Measurements from ENCODE around the gene OR2L5.

DNA sequence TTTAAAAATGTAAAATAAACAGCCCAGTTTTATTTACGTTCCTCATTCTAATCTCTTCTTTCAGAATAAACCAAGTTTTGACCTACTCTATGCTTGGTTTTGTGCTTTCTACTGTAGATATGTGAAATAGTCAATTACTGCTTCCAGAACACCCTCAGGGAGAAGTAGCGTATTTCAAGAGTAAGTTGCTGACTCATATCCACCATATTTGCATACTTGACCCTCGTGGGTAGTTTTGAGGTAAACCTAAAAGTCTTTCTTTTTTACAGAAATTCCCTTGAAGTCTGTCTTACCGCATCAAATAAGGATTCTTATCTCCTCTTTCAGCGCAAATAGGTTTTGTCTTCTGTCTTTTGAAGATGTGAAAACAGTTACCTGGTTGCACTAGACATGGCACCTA is 31.7 kb downstream of the OR2L5 start:
- TF ChIP-seq OSR1 (CRISPR knock-in tag; IDR thresholded peaks at IDR 0.05) (no peak), GLIS3 (CRISPR knock-in tag; IDR thresholded peaks at IDR 0.05) (no peak), ZFP3 (CRISPR knock-in tag; IDR thresholded peaks at IDR 0.05) (no peak), ZFP30 (CRISPR knock-in tag; IDR thresholded peaks at IDR 0.05) (no peak), ZNF8 (CRISPR knock-in tag; IDR thresholded peaks at IDR 0.05) (no peak), RARB (CRISPR knock-in tag; IDR thresholded peaks at IDR 0.05) (no peak), ARNTL (CRISPR knock-in tag; IDR thresholded peaks at IDR 0.05; ENCODE audit: borderline replicate concordance, low read depth) (no peak), CSDC2 (CRISPR knock-in tag; IDR thresholded peaks at IDR 0.05) (no peak), ZNF565 (CRISPR knock-in tag; conservative IDR thresholded peaks at IDR 0.05; ENCODE audit: low read depth) (no peak)
- TF ChIP-seq, protein P1, sequence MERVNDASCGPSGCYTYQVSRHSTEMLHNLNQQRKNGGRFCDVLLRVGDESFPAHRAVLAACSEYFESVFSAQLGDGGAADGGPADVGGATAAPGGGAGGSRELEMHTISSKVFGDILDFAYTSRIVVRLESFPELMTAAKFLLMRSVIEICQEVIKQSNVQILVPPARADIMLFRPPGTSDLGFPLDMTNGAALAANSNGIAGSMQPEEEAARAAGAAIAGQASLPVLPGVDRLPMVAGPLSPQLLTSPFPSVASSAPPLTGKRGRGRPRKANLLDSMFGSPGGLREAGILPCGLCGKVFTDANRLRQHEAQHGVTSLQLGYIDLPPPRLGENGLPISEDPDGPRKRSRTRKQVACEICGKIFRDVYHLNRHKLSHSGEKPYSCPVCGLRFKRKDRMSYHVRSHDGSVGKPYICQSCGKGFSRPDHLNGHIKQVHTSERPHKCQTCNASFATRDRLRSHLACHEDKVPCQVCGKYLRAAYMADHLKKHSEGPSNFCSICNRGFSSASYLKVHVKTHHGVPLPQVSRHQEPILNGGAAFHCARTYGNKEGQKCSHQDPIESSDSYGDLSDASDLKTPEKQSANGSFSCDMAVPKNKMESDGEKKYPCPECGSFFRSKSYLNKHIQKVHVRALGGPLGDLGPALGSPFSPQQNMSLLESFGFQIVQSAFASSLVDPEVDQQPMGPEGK (CRISPR knock-in tag; IDR thresholded peaks at IDR 0.05; ENCODE audit: borderline replicate concordance): no peak
- TF ChIP-seq, protein P2, sequence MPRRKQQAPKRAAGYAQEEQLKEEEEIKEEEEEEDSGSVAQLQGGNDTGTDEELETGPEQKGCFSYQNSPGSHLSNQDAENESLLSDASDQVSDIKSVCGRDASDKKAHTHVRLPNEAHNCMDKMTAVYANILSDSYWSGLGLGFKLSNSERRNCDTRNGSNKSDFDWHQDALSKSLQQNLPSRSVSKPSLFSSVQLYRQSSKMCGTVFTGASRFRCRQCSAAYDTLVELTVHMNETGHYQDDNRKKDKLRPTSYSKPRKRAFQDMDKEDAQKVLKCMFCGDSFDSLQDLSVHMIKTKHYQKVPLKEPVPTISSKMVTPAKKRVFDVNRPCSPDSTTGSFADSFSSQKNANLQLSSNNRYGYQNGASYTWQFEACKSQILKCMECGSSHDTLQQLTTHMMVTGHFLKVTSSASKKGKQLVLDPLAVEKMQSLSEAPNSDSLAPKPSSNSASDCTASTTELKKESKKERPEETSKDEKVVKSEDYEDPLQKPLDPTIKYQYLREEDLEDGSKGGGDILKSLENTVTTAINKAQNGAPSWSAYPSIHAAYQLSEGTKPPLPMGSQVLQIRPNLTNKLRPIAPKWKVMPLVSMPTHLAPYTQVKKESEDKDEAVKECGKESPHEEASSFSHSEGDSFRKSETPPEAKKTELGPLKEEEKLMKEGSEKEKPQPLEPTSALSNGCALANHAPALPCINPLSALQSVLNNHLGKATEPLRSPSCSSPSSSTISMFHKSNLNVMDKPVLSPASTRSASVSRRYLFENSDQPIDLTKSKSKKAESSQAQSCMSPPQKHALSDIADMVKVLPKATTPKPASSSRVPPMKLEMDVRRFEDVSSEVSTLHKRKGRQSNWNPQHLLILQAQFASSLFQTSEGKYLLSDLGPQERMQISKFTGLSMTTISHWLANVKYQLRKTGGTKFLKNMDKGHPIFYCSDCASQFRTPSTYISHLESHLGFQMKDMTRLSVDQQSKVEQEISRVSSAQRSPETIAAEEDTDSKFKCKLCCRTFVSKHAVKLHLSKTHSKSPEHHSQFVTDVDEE (CRISPR knock-in tag; IDR thresholded peaks at IDR 0.05): no peak
- TF ChIP-seq, protein P3, sequence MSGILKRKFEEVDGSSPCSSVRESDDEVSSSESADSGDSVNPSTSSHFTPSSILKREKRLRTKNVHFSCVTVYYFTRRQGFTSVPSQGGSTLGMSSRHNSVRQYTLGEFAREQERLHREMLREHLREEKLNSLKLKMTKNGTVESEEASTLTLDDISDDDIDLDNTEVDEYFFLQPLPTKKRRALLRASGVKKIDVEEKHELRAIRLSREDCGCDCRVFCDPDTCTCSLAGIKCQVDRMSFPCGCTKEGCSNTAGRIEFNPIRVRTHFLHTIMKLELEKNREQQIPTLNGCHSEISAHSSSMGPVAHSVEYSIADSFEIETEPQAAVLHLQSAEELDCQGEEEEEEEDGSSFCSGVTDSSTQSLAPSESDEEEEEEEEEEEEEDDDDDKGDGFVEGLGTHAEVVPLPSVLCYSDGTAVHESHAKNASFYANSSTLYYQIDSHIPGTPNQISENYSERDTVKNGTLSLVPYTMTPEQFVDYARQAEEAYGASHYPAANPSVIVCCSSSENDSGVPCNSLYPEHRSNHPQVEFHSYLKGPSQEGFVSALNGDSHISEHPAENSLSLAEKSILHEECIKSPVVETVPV (CRISPR knock-in tag; IDR thresholded peaks at IDR 0.05): no peak
- TF ChIP-seq, protein P4, sequence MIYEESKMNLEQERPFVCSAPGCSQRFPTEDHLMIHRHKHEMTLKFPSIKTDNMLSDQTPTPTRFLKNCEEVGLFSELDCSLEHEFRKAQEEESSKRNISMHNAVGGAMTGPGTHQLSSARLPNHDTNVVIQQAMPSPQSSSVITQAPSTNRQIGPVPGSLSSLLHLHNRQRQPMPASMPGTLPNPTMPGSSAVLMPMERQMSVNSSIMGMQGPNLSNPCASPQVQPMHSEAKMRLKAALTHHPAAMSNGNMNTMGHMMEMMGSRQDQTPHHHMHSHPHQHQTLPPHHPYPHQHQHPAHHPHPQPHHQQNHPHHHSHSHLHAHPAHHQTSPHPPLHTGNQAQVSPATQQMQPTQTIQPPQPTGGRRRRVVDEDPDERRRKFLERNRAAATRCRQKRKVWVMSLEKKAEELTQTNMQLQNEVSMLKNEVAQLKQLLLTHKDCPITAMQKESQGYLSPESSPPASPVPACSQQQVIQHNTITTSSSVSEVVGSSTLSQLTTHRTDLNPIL (CRISPR knock-in tag; IDR thresholded peaks at IDR 0.05; ENCODE audit: low read depth): no peak
